ENCODE measurements around the gene GRK5.

Gene GRK5

DNA sequence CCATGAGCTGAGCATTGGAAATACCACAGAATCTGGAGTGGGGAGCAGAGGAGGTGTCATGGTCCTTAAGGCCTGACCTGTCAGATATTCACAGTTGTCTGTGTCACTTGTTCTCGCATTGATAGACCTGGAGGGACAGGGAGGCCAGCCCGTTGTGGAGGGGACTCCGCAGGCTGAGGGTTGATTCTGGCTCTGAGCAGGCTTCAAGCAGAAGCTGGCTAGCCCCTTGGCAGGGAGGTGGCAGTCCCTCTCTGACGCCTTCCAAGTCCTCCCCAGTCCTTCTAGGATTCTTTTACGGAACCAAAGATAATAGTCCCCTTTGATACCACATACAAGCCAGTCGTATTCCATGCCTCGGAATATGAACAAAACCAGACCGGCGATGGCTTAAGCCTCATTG is 65.4 kb downstream of the GRK5 start:
- Histone ChIP-seq H3K4me3 (ENCODE audit: low read depth, low read length) (no peak overlapping the region), H3K36me3 (ENCODE audit: control insufficient read depth in 1 of 2, insufficient read depth in 2 of 2, low read length in 2 of 2) (no peaks in the 10 kb centered on the region), H3K9me3 (ENCODE audit: insufficient read depth, low read depth, low read length) (peaks cover 2% of the 10 kb centered on the region), H3K4me1 (ENCODE audit: control insufficient read depth in 1 of 2, insufficient read depth in 2 of 2, low read length in 2 of 2) (peaks cover 4 to 5% of the 10 kb centered on the region in 2 experiments), H4K8ac (ENCODE audit: low read depth, low read length) (no peak overlapping the region), H3K27me3 (ENCODE audit: insufficient read depth, low read length) (no peaks in the 10 kb centered on the region), H3K23ac (ENCODE audit: low read length) (no peak overlapping the region), H2BK120ac (ENCODE audit: insufficient read depth, low read length, poor library complexity) (no peak overlapping the region), H3K79me1 (ENCODE audit: low read length) (no peaks in the 10 kb centered on the region), H4K12ac (ENCODE audit: low read depth, low read length) (no peak overlapping the region), H2AFZ (ENCODE audit: insufficient read depth, low read length, poor library complexity) (no peak overlapping the region), H2BK12ac (ENCODE audit: low read length) (no peak overlapping the region), H3K4ac (ENCODE audit: low read depth, low read length) (no peak overlapping the region), H4K91ac (ENCODE audit: low read depth, low read length) (no peak overlapping the region), H3K27ac (ENCODE audit: low read depth, low read length) (no peak overlapping the region), H3K4me2 (ENCODE audit: low read length) (no peak overlapping the region), H3K14ac (ENCODE audit: low read length) (no peak overlapping the region), H3K79me2 (ENCODE audit: control insufficient read depth, insufficient read depth, low read length, poor library complexity) (no peaks in the 10 kb centered on the region), H3K18ac (ENCODE audit: low read length) (no peak overlapping the region), H2AK5ac (ENCODE audit: low read length) (no peak overlapping the region), H3K9ac (ENCODE audit: low read length) (no peak overlapping the region), H2BK5ac (ENCODE audit: low read depth, low read length, poor library complexity) (no peak overlapping the region)
- WGBS (ENCODE audit: extremely low coverage, insufficient coverage, insufficient read length), result no CpG with 5 or more reads among the region's 9 CpGs
- no peak for DNase-seq

GRCh38 chr10:119273413-119273812 is 66.0 kb downstream of the GRK5 start:
- H3K27me3 ChIP-seq (ENCODE audit: insufficient read depth, low read length), result no peaks in the 10 kb centered on the region
- no peak overlapping the region for H4K12ac ChIP-seq (ENCODE audit: low read depth, low read length)
- no peaks in the 10 kb centered on the region for H3K79me1 ChIP-seq (ENCODE audit: low read length)
- H3K4ac ChIP-seq (ENCODE audit: low read depth, low read length), result no peak overlapping the region
- no peak overlapping the region for H2BK120ac ChIP-seq (ENCODE audit: insufficient read depth, low read length, poor library complexity)
- H2AFZ ChIP-seq (ENCODE audit: insufficient read depth, low read length, poor library complexity), result no peak overlapping the region
- no peak overlapping the region for H3K27ac ChIP-seq (ENCODE audit: low read depth, low read length)
- no peak overlapping the region for H3K23ac ChIP-seq (ENCODE audit: low read length)
- no peak overlapping the region for H3K14ac ChIP-seq (ENCODE audit: low read length)
- H3K4me2 ChIP-seq (ENCODE audit: low read length), result no peak overlapping the region
- no peak overlapping the region for H2BK12ac ChIP-seq (ENCODE audit: low read length)
- H2AK5ac ChIP-seq (ENCODE audit: low read length), result no peak overlapping the region
- no peak for DNase-seq
- H4K91ac ChIP-seq (ENCODE audit: low read depth, low read length), result no peak overlapping the region
- H3K4me1 ChIP-seq (ENCODE audit: control insufficient read depth in 1 of 2, insufficient read depth in 2 of 2, low read length in 2 of 2), result peaks cover 4 to 5% of the 10 kb centered on the region in 2 experiments
- WGBS (ENCODE audit: extremely low coverage, insufficient coverage, insufficient read length), result no CpG with 5 or more reads among the region's 8 CpGs
- no peak overlapping the region for H3K18ac ChIP-seq (ENCODE audit: low read length)
- H4K8ac ChIP-seq (ENCODE audit: low read depth, low read length), result no peak overlapping the region
- H3K79me2 ChIP-seq (ENCODE audit: control insufficient read depth, insufficient read depth, low read length, poor library complexity), result no peaks in the 10 kb centered on the region
- no peak overlapping the region for H3K4me3 ChIP-seq (ENCODE audit: low read depth, low read length)
- no peak overlapping the region for H2BK5ac ChIP-seq (ENCODE audit: low read depth, low read length, poor library complexity)
- H3K36me3 ChIP-seq (ENCODE audit: control insufficient read depth in 1 of 2, insufficient read depth in 2 of 2, low read length in 2 of 2), result no peaks in the 10 kb centered on the region
- no peak overlapping the region for H3K9ac ChIP-seq (ENCODE audit: low read length)
- peaks cover 2% of the 10 kb centered on the region for H3K9me3 ChIP-seq (ENCODE audit: insufficient read depth, low read depth, low read length)

DNA sequence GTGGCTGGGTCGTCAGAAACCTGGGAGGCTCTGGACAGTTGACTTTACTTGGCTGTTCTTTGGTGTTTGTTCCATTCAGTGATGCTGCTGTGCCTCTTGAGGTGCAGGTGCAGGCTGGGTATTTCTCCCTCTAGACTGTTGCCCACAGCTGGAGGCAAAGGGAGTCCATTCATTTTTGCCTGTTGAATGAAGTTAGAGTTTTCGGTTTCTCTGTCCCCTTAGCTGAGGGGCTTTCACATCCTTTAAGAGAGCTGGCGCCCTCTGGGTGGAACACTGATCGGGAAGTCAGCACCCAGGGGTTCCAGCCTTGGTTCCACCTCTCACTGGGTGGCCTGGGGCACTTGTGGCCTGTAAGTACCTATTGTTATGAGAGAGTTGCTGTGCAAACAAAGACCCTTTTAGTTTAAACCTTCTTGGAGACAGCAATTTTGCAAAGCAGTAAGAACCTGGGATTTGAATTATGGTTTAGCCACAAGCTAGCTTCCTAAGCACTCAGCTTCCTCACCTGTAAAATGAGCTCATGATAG is 67.2 kb downstream of the GRK5 start:
- no peak overlapping the region for H3K14ac ChIP-seq (ENCODE audit: low read length)
- no peak overlapping the region for H4K8ac ChIP-seq (ENCODE audit: low read depth, low read length)
- WGBS (ENCODE audit: extremely low coverage, insufficient coverage, insufficient read length), result no CpG with 5 or more reads among the region's 4 CpGs
- no peak overlapping the region for H3K4ac ChIP-seq (ENCODE audit: low read depth, low read length)
- DNase-seq, result no peak
- H4K91ac ChIP-seq (ENCODE audit: low read depth, low read length), result no peak overlapping the region
- H3K27me3 ChIP-seq (ENCODE audit: insufficient read depth, low read length), result no peaks in the 10 kb centered on the region
- H3K36me3 ChIP-seq (ENCODE audit: control insufficient read depth in 1 of 2, insufficient read depth in 2 of 2, low read length in 2 of 2), result no peaks in the 10 kb centered on the region
- H3K79me1 ChIP-seq (ENCODE audit: low read length), result no peaks in the 10 kb centered on the region
- H3K27ac ChIP-seq (ENCODE audit: low read depth, low read length), result no peak overlapping the region
- no peak overlapping the region for H2AK5ac ChIP-seq (ENCODE audit: low read length)
- H2BK12ac ChIP-seq (ENCODE audit: low read length), result no peak overlapping the region
- H3K23ac ChIP-seq (ENCODE audit: low read length), result no peak overlapping the region
- no peak overlapping the region for H3K9ac ChIP-seq (ENCODE audit: low read length)
- no peak overlapping the region for H2BK5ac ChIP-seq (ENCODE audit: low read depth, low read length, poor library complexity)
- no peaks in the 10 kb centered on the region for H3K79me2 ChIP-seq (ENCODE audit: control insufficient read depth, insufficient read depth, low read length, poor library complexity)
- no peak overlapping the region for H4K12ac ChIP-seq (ENCODE audit: low read depth, low read length)
- no peak overlapping the region for H3K4me2 ChIP-seq (ENCODE audit: low read length)
- no peak overlapping the region for H2BK120ac ChIP-seq (ENCODE audit: insufficient read depth, low read length, poor library complexity)
- no peak overlapping the region for H2AFZ ChIP-seq (ENCODE audit: insufficient read depth, low read length, poor library complexity)
- H3K9me3 ChIP-seq (ENCODE audit: insufficient read depth, low read depth, low read length), result peaks cover 2% of the 10 kb centered on the region
- no peak overlapping the region for H3K4me3 ChIP-seq (ENCODE audit: low read depth, low read length)
- peaks cover 4 to 5% of the 10 kb centered on the region in 2 experiments for H3K4me1 ChIP-seq (ENCODE audit: control insufficient read depth in 1 of 2, insufficient read depth in 2 of 2, low read length in 2 of 2)
- H3K18ac ChIP-seq (ENCODE audit: low read length), result no peak overlapping the region

- H2BK5ac ChIP-seq (ENCODE audit: low read depth, low read length, poor library complexity), result no peak overlapping the region
- no peak overlapping the region for H4K91ac ChIP-seq (ENCODE audit: low read depth, low read length)
- H3K79me2 ChIP-seq (ENCODE audit: control insufficient read depth, insufficient read depth, low read length, poor library complexity), result no peaks in the 10 kb centered on the region
- WGBS (ENCODE audit: extremely low coverage, insufficient coverage, insufficient read length), result no CpG with 5 or more reads among the region's 5 CpGs
- H3K14ac ChIP-seq (ENCODE audit: low read length), result no peak overlapping the region
- H3K4ac ChIP-seq (ENCODE audit: low read depth, low read length), result no peak overlapping the region
- H3K4me2 ChIP-seq (ENCODE audit: low read length), result no peak overlapping the region
- H2BK12ac ChIP-seq (ENCODE audit: low read length), result no peak overlapping the region
- H2BK120ac ChIP-seq (ENCODE audit: insufficient read depth, low read length, poor library complexity), result no peak overlapping the region
- no peak overlapping the region for H3K9ac ChIP-seq (ENCODE audit: low read length)
- H4K8ac ChIP-seq (ENCODE audit: low read depth, low read length), result no peak overlapping the region
- no peak overlapping the region for H2AK5ac ChIP-seq (ENCODE audit: low read length)
- no peaks in the 10 kb centered on the region for H3K36me3 ChIP-seq (ENCODE audit: control insufficient read depth in 1 of 2, insufficient read depth in 2 of 2, low read length in 2 of 2)
- H4K12ac ChIP-seq (ENCODE audit: low read depth, low read length), result no peak overlapping the region
- H3K23ac ChIP-seq (ENCODE audit: low read length), result no peak overlapping the region
- no peaks in the 10 kb centered on the region for H3K27me3 ChIP-seq (ENCODE audit: insufficient read depth, low read length)
- H3K9me3 ChIP-seq (ENCODE audit: insufficient read depth, low read depth, low read length), result peaks cover 2% of the 10 kb centered on the region
- no peak overlapping the region for H3K4me3 ChIP-seq (ENCODE audit: low read depth, low read length)
- H3K27ac ChIP-seq (ENCODE audit: low read depth, low read length), result no peak overlapping the region
- no peaks in the 10 kb centered on the region for H3K79me1 ChIP-seq (ENCODE audit: low read length)
- no peak overlapping the region for H2AFZ ChIP-seq (ENCODE audit: insufficient read depth, low read length, poor library complexity)
- no peak for DNase-seq
- peaks cover 4 to 5% of the 10 kb centered on the region in 2 experiments for H3K4me1 ChIP-seq (ENCODE audit: control insufficient read depth in 1 of 2, insufficient read depth in 2 of 2, low read length in 2 of 2)
- no peak overlapping the region for H3K18ac ChIP-seq (ENCODE audit: low read length)
These were observed 67.7 kb downstream of the GRK5 start for GRCh38 chr10:119275085-119275484.
